B cell (primary cell): ENCODE results near the gene NES. TPM values are rescaled to one million over a fixed set of nuclear protein-coding genes. Genes with fewer than 3 reads are reported as not detected.

ENCODE experiments used
- ATAC-seq: fragments of 200-7000 bp; cut with Tn5 transposase; one replicate; pipeline ENCODE4 v1.10.0; 2021; ENCODE audit warnings: low read depth, mild to moderate bottlenecking, moderate number of reproducible peaks, moderate library complexity
- CTCF ChIA-PET: fragments of 350-600 bp; sonication (Branson Sonifier 250); formaldehyde crosslinking; loops from one replicate; lab custom pipeline; 2021; ENCODE audit warnings: antibody characterized with exemption, inconsistent platforms; lab: Charles Lee
- POLR2A ChIA-PET: fragments of 350-600 bp; sonication (Branson Sonifier 250); formaldehyde crosslinking; loops from one replicate; lab custom pipeline; 2021; ENCODE audit warnings: antibody characterized with exemption; lab: Charles Lee
- DNase-seq: peaks from one replicate; pipeline ENCODE4 v3.0.0; 2013
- H2AFZ ChIP-seq: 2 replicates; pipeline ENCODE4 v1.6.1; 2012; ENCODE audit warnings: mild to moderate bottlenecking, low read depth, low read length; ENCODE audit not compliant: insufficient read depth, poor library complexity, severe bottlenecking
- H3K27ac ChIP-seq, 2 donors: 1 replicate in 1 of 2; 2 replicates in 1 of 2; pipeline ENCODE4 v1.5.1; 2012 to 2013; ENCODE audit warnings: low read length in 2 of 2, mild to moderate bottlenecking in 2 of 2, moderate library complexity in 1 of 2
- H3K27me3 ChIP-seq, 4 experiments: fragments of 200-600 bp in 1 of 4; sonication (generic) in 1 of 4; replicated peaks in 1 of 4; 1 replicate in 2 of 4; 2 replicates in 2 of 4; pipeline versions ENCODE4 v1.6.1 to v1.7.0; 2013 to 2016; ENCODE audit warnings: low read length in 3 of 4, mild to moderate bottlenecking in 2 of 4, mixed read lengths in 1 of 4, moderate library complexity in 1 of 4; ENCODE audit not compliant: insufficient read depth in 4 of 4, control insufficient read depth in 3 of 4; ENCODE audit errors: control extremely low read depth in 1 of 4
- H3K36me3 ChIP-seq, 2 experiments: replicated peaks in 1 of 2; 1 replicate in 1 of 2; 2 replicates in 1 of 2; pipeline versions ENCODE4 v1.6.1 to v1.7.1; 2013; ENCODE audit warnings: low read length in 1 of 2; ENCODE audit not compliant: insufficient read depth in 2 of 2, control insufficient read depth in 1 of 2; ENCODE audit errors: control extremely low read depth in 1 of 2, extremely low read depth in 1 of 2
- H3K4me1 ChIP-seq, 2 donors: fragments of 200-600 bp in 1 of 2; sonication (generic) in 1 of 2; 1 replicate in 1 of 2; 2 replicates in 1 of 2; pipeline versions ENCODE4 v1.5.1 to v1.6.1; 2013 to 2017; ENCODE audit warnings: low read length in 2 of 2; ENCODE audit not compliant: control insufficient read depth in 2 of 2, insufficient read depth in 2 of 2
- H3K4me2 ChIP-seq: replicated peaks from 2 replicates; pipeline ENCODE3; 2012; ENCODE audit warnings: mild to moderate bottlenecking, low read depth, low read length; ENCODE audit not compliant: poor library complexity, severe bottlenecking
- H3K4me3 ChIP-seq, 5 experiments: fragments of 200-600 bp in 1 of 5; sonication (generic) in 1 of 5; 1 replicate in 3 of 5; 2 replicates in 2 of 5; pipeline versions ENCODE4 v1.5.1 to v1.7.0; 2011 to 2016; ENCODE audit warnings: low read length in 4 of 5, mild to moderate bottlenecking in 4 of 5, low read depth in 2 of 5, control low read depth in 1 of 5, moderate library complexity in 1 of 5; ENCODE audit not compliant: insufficient read depth in 1 of 5; ENCODE audit errors: control extremely low read depth in 1 of 5, extremely low read depth in 1 of 5
- H3K79me2 ChIP-seq: fragments of 200-600 bp; sonication (generic); one replicate; pipeline ENCODE4 v1.6.0; 2016; ENCODE audit warnings: low read length; ENCODE audit not compliant: control insufficient read depth, insufficient read depth
- H3K9ac ChIP-seq: fragments of 200-600 bp; sonication (generic); 2 replicates; pipeline ENCODE4 v1.6.1; 2017; ENCODE audit warnings: mild to moderate bottlenecking, low read length, moderate library complexity
- H3K9me3 ChIP-seq, 3 donors: one replicate each; pipeline versions ENCODE4 v1.6.1 to v1.7.1; 2013; ENCODE audit warnings: low read length in 2 of 3; ENCODE audit not compliant: control insufficient read depth in 2 of 3, insufficient read depth in 1 of 3; ENCODE audit errors: control extremely low read depth in 1 of 3
- H4K20me1 ChIP-seq: 2 replicates; pipeline ENCODE4 v1.6.0; 2012; ENCODE audit warnings: mild to moderate bottlenecking, low read length; ENCODE audit not compliant: insufficient read depth, control insufficient read depth, poor library complexity, severe bottlenecking
- H3K27ac Mint-ChIP-seq: one replicate; pipeline ENCODE4 v1.8.0; 2021; ENCODE audit warnings: mixed read lengths
- H3K27me3 Mint-ChIP-seq: one replicate; pipeline ENCODE4 v1.8.0; 2021; ENCODE audit warnings: mixed read lengths
- H3K4me1 Mint-ChIP-seq: one replicate; pipeline ENCODE4 v1.8.0; 2021; ENCODE audit warnings: mixed read lengths
- H3K4me3 Mint-ChIP-seq: one replicate; pipeline ENCODE4 v1.8.0; 2021; ENCODE audit warnings: mixed read lengths
- H3K9me3 Mint-ChIP-seq: one replicate; pipeline ENCODE4 v1.8.0; 2022; ENCODE audit warnings: mixed read lengths; ENCODE audit not compliant: insufficient read depth
- EZH2 ChIP-seq: IDR thresholded peaks from 2 replicates; pipeline ENCODE4 v1.6.1; 2012; ENCODE audit warnings: borderline replicate concordance, low read depth, mild to moderate bottlenecking, moderate library complexity, low read length; ENCODE audit not compliant: insufficient read depth, poor library complexity, severe bottlenecking
- WGBS: methylation state at CpG from one replicate; pipeline ENCODE4 v1.1.5; 2013; ENCODE audit warnings: missing lambda C conversion rate; ENCODE audit not compliant: insufficient coverage; 5-methylcytosine and 5-hydroxymethylcytosine counted together
- intact Hi-C: fragments of 100-400 bp; cut with micrococcal nuclease; formaldehyde crosslinking; loops from one replicate; pipeline ENCODE4 v1.10.0; 2022
- polyA plus RNA-seq: library from polyadenylated mRNA; depleted of rRNA; stranded (reverse); fragments of >200 nt; gene quantifications from 2 replicates; pipeline ENCODE4 v1.2.3, GENCODE V29; 2012
- total RNA-seq, 2 donors: library from RNA; stranded (reverse); fragments of 120-200 nt in 1 of 2; gene quantifications; 1 replicate in 1 of 2; 2 replicates in 1 of 2; pipeline versions ENCODE4 v1.2.3 to v1.2.4, GENCODE V29; 2013 to 2022
- TF ChIP-seq, protein P1 (sequence below): fragments of 200-600 bp; IDR thresholded peaks from one replicate; pipeline ENCODE4 v1.8.0; 2022; ENCODE audit warnings: antibody characterized with exemption, mild to moderate bottlenecking

Gene NES
- total and polyA plus RNA-seq, 2 donors (not counting 1 experiment from before 2014, with no cell fraction given) = 0.05 TPM; not detected in 1

DNA sequence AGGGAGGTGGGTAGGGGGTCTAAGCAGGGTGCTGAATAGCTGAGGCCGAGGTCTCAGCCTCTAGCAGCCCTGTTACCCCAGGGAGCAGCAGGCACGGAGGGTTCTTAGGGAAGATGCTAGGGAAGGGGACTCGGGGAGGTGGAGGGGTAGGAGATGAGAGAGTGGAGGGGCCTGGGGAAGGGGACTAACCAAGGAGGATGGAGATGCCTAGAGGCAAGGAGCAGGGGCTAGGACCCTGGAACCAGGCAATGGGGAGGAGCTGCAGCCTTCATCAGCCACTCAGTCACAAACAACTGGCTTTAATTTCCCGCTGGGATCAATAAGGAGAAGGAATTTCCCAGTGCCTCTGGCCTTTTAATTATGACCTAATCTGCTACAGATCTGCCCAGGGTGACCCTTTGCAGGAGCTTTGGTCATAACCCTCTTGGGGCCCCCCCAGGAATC is 31.0 kb upstream of the NES start:
- H3K4me3 ChIP-seq = no peak overlapping the region
- TF ChIP-seq EZH2 = no peak
- TF ChIP-seq, protein P1, sequence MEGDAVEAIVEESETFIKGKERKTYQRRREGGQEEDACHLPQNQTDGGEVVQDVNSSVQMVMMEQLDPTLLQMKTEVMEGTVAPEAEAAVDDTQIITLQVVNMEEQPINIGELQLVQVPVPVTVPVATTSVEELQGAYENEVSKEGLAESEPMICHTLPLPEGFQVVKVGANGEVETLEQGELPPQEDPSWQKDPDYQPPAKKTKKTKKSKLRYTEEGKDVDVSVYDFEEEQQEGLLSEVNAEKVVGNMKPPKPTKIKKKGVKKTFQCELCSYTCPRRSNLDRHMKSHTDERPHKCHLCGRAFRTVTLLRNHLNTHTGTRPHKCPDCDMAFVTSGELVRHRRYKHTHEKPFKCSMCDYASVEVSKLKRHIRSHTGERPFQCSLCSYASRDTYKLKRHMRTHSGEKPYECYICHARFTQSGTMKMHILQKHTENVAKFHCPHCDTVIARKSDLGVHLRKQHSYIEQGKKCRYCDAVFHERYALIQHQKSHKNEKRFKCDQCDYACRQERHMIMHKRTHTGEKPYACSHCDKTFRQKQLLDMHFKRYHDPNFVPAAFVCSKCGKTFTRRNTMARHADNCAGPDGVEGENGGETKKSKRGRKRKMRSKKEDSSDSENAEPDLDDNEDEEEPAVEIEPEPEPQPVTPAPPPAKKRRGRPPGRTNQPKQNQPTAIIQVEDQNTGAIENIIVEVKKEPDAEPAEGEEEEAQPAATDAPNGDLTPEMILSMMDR = no peak
- H3K27me3 Mint-ChIP-seq = peaks cover 13% of the 10 kb centered on the region
- ATAC-seq = no peak
- H3K4me1 Mint-ChIP-seq = peaks cover 32% of the 10 kb centered on the region
- H3K9me3 ChIP-seq = peaks cover 0 to 3% (median 0%) of the 10 kb centered on the region in 3 donors
- POLR2A ChIA-PET = no interaction called here
- no peak overlapping the region for H3K4me3 Mint-ChIP-seq
- no peak overlapping the region for H2AFZ ChIP-seq
- DNase-seq = no peak
- WGBS = 48% methylated on average over 3 of the region's 4 CpGs
- H3K27ac ChIP-seq = no peak overlapping the region
- intact Hi-C loops = loop anchor here (5.0 kb wide), 1 partner anchor 154 kb away; the partner anchor contains the start of gene NTRK1
- H3K79me2 ChIP-seq = no peaks in the 10 kb centered on the region
- peaks cover 28% of the 10 kb centered on the region in 2 donors for H3K4me1 ChIP-seq
- H4K20me1 ChIP-seq = peaks cover 7% of the 10 kb centered on the region
- peaks cover 3 to 34% (median 22%) of the 10 kb centered on the region in 4 experiments for H3K27me3 ChIP-seq
- CTCF ChIA-PET = interaction anchor here (7.6 kb wide), 1 partner anchor 18 kb away, joined by 80 read pairs; no protein-coding TSS in a partner anchor
- H3K9me3 Mint-ChIP-seq = no peaks in the 10 kb centered on the region
- no peaks in the 10 kb centered on the region for H3K36me3 ChIP-seq
- H3K9ac ChIP-seq = no peak overlapping the region
- H3K27ac Mint-ChIP-seq = no peak overlapping the region
- H3K4me2 ChIP-seq = no peak overlapping the region
